ENCODE data around the gene NKAIN1.

DNA sequence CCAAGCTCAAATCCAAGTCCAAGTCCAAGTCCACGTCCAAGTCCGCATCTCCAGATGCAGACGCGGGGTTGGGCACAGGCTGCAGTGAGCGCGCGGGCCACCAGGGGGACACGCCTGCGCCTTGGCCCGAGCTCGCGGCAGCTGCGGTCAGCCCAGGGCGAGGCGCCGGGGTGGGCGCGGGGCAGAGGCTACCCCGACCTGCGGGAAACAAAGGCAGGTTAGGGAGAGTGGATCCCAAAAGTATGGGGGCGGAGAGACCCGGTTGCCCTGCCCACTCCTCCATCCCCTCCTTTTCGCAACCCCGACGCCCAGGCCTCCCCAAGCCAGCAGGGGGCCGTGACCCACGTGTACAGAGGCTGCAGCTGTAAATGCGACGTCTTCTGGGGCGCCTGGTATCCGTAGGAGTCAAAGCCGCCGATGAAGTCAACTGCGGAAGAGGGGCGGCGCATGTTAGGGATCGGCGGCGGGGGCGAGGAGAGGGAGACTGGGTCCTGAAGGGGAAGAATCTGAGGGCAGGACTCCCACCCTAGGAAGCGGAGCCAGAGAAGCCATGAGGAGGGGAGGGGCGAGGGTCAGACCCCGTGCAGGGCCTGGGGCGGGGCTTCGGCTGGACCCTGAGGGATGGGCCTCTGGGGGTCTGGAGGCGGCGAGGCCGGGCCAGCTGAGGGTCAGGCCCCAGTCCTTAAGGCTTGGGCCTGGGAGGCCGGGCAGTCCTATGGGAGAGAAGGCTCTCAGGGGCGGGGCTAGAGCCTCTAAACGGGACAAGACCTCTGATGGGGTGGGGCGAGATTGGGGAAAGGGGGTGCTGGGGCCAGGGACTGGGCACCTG, 58.0 kb downstream of the NKAIN1 start:
- no peak for TF ChIP-seq FOXA1 (IDR thresholded peaks at IDR 0.05)
- TF ChIP-seq FOXA1 (CRISPR knock-in tag; IDR thresholded peaks at IDR 0.05): no peak
- TF ChIP-seq, protein P1, sequence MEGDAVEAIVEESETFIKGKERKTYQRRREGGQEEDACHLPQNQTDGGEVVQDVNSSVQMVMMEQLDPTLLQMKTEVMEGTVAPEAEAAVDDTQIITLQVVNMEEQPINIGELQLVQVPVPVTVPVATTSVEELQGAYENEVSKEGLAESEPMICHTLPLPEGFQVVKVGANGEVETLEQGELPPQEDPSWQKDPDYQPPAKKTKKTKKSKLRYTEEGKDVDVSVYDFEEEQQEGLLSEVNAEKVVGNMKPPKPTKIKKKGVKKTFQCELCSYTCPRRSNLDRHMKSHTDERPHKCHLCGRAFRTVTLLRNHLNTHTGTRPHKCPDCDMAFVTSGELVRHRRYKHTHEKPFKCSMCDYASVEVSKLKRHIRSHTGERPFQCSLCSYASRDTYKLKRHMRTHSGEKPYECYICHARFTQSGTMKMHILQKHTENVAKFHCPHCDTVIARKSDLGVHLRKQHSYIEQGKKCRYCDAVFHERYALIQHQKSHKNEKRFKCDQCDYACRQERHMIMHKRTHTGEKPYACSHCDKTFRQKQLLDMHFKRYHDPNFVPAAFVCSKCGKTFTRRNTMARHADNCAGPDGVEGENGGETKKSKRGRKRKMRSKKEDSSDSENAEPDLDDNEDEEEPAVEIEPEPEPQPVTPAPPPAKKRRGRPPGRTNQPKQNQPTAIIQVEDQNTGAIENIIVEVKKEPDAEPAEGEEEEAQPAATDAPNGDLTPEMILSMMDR (CRISPR knock-in tag; IDR thresholded peaks at IDR 0.05): peak; percentile 77

All from HepG2 (cell line).